Activated CD4-positive, alpha-beta T cell treated with anti-CD3 and anti-CD28 coated beads for 48 hours (primary cell): Measurements from ENCODE around the gene BCL7C.

Experiments
- DNase-seq: peaks from one replicate; pipeline ENCODE4 v3.0.0-alpha.2; 2020

Gene BCL7C

GRCh38 chr16:30922420-30922959 lies 28.6 kb upstream of the BCL7C start:
- peak; percentile 100 for DNase-seq

DNA sequence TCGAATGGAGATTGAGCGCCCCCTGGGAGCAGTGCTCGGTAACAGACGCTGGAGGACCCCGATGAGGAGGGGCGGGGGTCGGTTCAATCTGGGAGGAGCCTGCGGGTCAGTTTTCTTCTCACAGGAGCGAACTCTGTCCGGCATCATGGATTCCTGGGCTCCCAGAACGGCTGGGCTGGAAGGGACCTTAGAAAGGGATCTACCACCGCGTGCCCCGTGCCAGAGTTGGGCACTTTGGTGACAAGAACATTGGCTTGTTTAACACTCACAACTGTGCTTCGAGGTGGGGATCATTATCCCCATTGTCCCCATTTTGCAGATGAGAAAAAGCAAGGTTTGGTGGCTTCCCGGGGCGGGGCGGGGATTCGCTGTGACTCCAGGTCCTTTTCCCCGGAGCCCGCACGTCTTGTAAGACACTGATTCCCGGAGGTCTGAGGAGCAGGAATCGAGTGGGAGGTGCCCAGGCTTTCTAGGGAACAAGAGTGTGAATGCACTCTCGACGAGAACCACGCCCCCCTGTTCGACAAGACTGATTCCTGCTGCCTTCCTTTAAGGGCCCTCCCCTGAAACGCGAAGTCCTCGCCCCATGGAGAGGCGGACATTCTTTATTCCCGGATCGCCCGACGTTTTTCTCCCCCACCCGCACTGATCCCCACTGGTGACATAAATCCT lies 28.0 kb upstream of the BCL7C start:
- peak; percentile 92 for DNase-seq

DNA sequence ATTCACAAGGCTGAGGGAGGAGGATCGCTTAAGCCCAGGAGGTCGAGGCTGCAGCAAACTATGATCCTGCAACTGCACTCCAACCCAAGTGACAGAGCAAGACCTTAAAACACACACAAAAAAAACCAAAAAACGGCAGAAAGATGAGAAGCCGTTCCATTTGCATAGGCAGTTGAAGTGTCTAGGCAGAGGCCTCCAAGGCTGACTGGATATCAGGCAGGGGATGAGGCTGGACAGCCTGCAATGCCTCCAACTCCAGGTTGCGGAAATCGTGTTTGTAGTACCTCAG lies 27.5 kb upstream of the BCL7C start:
- no peak for DNase-seq

DNA sequence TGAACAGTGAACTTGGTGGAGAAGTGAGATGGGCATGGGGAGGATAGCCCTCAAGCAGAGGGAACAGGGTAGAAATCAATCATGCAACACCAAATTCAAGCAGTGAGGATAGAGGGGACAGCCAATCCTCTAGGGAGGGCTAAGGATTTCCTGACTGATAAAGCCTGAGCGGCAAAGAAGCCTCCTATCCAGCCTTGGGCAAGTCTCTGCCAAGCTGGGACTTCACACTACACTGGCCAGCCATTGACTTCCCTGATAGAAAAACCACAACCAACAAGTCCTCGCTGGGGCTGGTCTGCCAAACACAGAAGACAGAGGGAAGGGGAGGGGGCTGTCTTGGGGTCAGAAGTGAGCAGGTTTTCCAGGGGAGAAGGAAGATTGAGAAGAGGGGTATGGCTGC lies 27.0 kb upstream of the BCL7C start:
- DNase-seq, result no peak

- DNase-seq, result no peak
Measured at GRCh38 chr16:30918614-30919013, 24.7 kb upstream of the BCL7C start.

DNA sequence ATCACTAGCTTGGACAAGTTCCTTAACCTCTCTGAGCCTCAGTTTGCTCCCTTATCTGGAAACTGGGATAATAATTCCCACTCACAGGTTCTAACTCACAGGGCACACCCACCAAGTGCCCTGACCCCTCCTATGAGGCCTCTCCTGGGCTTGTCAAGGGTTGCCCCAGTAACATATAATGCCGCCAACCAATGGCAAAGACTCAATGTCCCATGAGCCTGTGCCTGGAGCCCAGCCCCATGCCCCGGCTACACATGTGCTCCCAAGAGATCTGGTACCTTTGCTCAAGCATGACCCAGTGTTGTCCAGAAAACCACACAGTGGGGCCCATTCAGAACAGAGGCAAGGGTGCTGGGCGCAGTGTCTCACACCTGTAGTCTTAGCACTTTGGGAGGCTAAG lies 21.0 kb upstream of the BCL7C start:
- no peak for DNase-seq

DNA sequence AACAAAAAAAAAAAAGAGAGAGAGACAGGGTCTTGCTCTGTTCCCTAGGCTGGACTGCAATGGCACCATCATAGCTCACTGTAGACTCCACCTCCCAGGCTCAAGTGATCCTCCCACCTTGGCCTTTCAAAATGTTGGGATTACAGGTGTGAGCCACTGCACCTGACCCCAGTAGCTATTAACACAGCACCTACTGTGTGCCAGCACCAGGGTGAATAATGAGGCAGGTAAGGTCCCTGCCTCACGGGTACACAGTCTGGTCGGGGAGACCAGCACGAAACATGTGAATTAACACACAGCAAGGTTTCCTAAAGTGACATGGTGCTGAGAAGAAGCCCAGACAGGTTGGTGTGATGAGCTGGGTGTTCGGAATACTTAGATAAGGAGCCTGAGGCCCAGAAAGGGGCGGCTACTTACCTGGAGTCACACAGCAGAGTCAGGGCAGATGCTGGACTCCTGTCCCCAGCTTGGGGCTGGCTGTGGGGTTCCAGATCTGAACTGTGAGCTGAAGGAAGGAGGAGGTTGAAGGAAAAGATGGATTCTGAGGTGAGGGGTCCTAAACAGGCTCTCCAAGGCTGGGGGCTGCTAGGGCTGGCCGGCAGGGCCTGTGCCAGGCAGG lies 19.0 kb upstream of the BCL7C start:
- no peak for DNase-seq

DNA sequence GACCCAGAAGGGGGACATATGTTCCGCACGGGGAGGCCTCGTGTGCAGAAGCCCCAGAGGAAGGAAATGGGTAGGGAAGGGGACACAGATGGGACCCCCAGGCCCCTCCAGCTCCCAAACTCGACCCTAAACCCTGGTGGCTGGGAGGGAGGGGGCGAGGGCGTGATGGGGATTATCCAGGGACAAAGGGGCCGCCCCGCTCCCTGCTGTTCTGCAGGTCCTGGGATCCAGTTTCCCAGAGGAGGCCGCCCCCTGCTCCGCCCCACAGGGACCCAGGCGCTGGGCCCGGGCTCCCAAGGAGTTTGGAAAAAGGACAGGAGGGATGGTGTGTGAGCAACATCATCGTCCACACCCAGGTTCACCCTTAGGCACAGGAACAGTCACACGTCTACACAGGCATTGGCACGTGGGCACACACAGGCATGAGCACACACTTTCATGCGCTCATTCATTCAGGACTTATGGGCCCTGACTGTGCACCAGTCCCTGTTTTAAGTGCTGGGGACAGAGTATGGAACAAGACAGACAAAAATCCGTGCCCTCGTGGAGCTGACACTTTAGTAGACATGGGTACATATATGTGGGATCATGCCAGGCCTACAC lies 16.7 kb upstream of the BCL7C start:
- DNase-seq, result no peak

DNA sequence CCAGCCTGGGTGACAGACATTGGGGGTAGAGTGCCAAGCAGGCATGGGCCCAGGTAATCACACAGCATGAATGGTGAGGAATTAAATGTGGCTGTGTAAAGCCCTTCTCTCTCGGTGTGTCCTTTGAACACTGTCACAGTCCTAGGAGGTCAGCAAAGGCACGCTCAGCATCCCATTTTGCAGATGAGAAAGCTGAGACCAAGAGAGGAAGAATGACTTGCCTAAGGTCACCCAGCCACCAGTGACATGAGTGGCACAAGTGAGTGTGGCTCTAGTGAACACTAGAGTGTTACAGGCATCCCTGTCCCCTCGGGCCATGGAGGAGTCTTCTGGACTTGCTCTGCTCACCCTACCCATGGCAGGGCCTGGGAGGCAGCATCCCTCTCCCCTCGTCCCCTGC lies 13.2 kb upstream of the BCL7C start:
- no peak for DNase-seq

GRCh38 chr16:30904114-30904780 lies 10.4 kb upstream of the BCL7C start:
- no peak for DNase-seq

DNA sequence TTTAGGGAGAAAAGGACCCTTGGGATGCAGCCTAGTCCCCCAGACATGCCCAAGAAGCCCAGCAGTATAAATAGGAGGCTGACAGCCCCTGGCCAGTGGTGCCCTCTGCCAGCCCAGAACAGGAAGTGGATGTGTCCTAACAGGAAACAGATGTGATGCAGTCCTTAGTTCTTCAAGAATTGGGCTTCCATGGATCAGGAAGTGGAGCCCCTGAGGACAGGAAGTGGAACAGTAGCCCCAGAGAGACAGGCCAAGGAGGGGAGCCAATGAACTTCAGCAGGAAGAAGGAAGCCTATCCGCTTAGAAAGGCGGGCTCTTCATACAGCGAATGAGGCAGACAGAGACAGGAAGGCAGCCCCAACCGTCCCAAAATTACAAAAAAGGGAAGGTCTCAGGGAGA lies 9.7 kb upstream of the BCL7C start:
- DNase-seq, result no peak

DNA sequence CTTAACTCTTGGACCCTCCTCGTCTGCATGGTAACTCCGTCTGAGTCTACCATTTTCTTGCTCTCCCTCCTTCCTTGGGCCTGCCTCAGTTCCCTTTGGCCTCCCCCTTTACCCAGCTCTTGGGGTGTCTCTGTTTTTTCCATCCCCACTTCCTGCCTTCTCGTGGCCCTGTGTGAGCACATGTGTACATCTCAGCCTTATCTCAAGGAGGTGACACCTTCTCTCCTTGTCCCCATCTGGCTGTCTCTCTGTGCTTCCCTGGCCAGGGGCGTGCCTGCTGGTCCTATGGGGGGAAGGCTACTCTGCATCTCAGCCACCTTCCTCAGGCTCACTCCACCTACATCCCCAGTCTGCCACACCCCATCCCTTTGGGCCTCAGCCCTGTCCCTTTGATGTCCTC lies 9.1 kb upstream of the BCL7C start:
- peak; percentile 29 for DNase-seq

GRCh38 chr16:30902029-30902972 lies 8.4 kb upstream of the BCL7C start:
- DNase-seq, result peak; percentile 64

GRCh38 chr16:30901201-30902028 lies 7.5 kb upstream of the BCL7C start:
- DNase-seq, result peak; percentile 14

- no peak for DNase-seq
Measured at GRCh38 chr16:30900588-30900987, 6.7 kb upstream of the BCL7C start.

DNA sequence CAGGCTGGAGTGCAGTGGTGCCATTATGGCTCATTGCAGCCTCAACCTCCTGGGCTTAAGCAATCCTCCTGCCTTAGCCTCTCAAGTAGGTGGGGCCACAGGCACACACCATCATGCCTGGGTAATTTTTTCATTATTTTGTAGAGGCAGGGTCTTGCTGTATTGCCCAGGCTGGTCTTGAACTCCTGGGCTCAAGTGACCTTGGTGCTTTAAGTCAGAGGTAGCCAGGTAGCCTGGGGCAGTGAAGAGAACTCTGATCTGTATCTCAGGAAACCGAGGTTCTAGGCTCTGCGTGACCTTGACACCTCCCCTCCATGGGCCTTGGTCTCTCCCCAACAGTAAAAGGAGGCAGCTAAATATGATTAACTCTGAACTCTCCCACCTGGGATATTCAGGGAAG lies 5.9 kb upstream of the BCL7C start:
- DNase-seq, result no peak

GRCh38 chr16:30896889-30897733 lies 3.2 kb upstream of the BCL7C start:
- DNase-seq, result peak; percentile 89

GRCh38 chr16:30896261-30896888 lies 2.5 kb upstream of the BCL7C start, which contains the start of gene CTF1:
Gene CTF1, plus strand, starts transcription at chr16:30896614. Its CDS starts 30 bp downstream, at chr16:30896644.
- DNase-seq, result no peak

GRCh38 chr16:30895627-30896260 lies 1.9 kb upstream of the BCL7C start:
- no peak for DNase-seq
